IMR-90 (cell line): ENCODE data around the gene EIF1AX.

Source experiments
- CEBPB ChIP-seq: IDR thresholded peaks from 2 replicates; pipeline ENCODE4 v1.6.1; 2012; ENCODE audit warnings: low read depth, low read length, improper control_type of control experiment
- FOS ChIP-seq: fragments of 150-350 bp; IDR thresholded peaks from 2 replicates; pipeline ENCODE4 v1.6.1; 2016; ENCODE audit warnings: low read depth, low read length
- MAFK ChIP-seq: IDR thresholded peaks from 2 replicates; pipeline ENCODE4 v1.6.1; 2012; ENCODE audit warnings: low read depth, low read length, improper control_type of control experiment
- MAZ ChIP-seq: IDR thresholded peaks from 2 replicates; pipeline ENCODE4 v1.6.1; 2012; ENCODE audit warnings: low read depth, mild to moderate bottlenecking, low read length, improper control_type of control experiment, moderate library complexity, borderline replicate concordance
- MXI1 ChIP-seq: IDR thresholded peaks from 2 replicates; pipeline ENCODE4 v1.6.1; 2012; ENCODE audit warnings: low read depth, mild to moderate bottlenecking, low read length, moderate library complexity, borderline replicate concordance
- POLR2A ChIP-seq: IDR thresholded peaks from 2 replicates; pipeline ENCODE4 v1.6.1; 2012; ENCODE audit warnings: mild to moderate bottlenecking, low read depth, low read length
- RAD21 ChIP-seq: IDR thresholded peaks from 2 replicates; pipeline ENCODE4 v1.6.1; 2012; ENCODE audit warnings: low read length, improper control_type of control experiment
- RCOR1 ChIP-seq: IDR thresholded peaks from 2 replicates; pipeline ENCODE4 v1.6.1; 2012; ENCODE audit warnings: mild to moderate bottlenecking, low read length, improper control_type of control experiment; ENCODE audit not compliant: insufficient replicate concordance
- RFX5 ChIP-seq: IDR thresholded peaks from 2 replicates; pipeline ENCODE4 v1.8.0; 2012; ENCODE audit warnings: low read depth, mild to moderate bottlenecking, low read length, moderate library complexity
- SMC3 ChIP-seq: fragments of 150-350 bp; IDR thresholded peaks from 2 replicates; pipeline ENCODE4 v1.6.1; 2016; ENCODE audit warnings: low read depth, mild to moderate bottlenecking, antibody characterized with exemption, low read length, moderate library complexity
- TF ChIP-seq, protein P1 (sequence below): conservative IDR thresholded peaks from 2 replicates; pipeline ENCODE4 v1.5.1; 2012; ENCODE audit warnings: mild to moderate bottlenecking, low read depth, low read length, improper control_type of control experiment
- TF ChIP-seq, protein P2 (sequence below): fragments of 150-350 bp; IDR thresholded peaks from 2 replicates; pipeline ENCODE4 v1.6.1; 2016; ENCODE audit warnings: low read depth, mild to moderate bottlenecking, low read length, moderate library complexity, borderline replicate concordance
- TF ChIP-seq, protein P3 (sequence below): fragments of 150-350 bp; IDR thresholded peaks from 2 replicates; pipeline ENCODE4 v1.6.1; 2017; ENCODE audit warnings: mild to moderate bottlenecking, antibody characterized with exemption, low read length, low read depth

DNA sequence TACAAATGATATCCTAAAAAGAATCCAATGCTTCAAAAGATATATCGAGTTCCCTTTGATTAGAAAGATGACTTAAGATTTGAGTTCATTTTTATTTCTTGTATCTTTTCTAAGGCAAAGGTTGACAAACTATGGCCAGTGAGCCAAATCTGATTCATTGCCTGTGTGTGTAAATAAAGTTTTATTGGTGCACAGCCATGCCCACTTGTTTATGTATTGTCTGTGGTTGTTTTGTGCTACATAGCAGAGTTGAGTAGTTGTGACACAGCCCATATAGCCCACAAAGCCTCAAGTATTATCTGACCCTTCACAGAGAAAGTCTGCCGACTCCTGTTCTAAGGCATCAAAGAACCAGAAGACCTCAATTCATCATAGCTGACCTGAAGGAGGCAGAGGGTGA lies 32.2 kb upstream of the EIF1AX start:
- TF ChIP-seq MXI1 (no peak), RAD21 (no peak), POLR2A (no peak), FOS (no peak), SMC3 (no peak), RFX5 (no peak), RCOR1 (no peak), MAFK (no peak), CEBPB (no peak), MAZ (no peak)
- TF ChIP-seq, protein P1, sequence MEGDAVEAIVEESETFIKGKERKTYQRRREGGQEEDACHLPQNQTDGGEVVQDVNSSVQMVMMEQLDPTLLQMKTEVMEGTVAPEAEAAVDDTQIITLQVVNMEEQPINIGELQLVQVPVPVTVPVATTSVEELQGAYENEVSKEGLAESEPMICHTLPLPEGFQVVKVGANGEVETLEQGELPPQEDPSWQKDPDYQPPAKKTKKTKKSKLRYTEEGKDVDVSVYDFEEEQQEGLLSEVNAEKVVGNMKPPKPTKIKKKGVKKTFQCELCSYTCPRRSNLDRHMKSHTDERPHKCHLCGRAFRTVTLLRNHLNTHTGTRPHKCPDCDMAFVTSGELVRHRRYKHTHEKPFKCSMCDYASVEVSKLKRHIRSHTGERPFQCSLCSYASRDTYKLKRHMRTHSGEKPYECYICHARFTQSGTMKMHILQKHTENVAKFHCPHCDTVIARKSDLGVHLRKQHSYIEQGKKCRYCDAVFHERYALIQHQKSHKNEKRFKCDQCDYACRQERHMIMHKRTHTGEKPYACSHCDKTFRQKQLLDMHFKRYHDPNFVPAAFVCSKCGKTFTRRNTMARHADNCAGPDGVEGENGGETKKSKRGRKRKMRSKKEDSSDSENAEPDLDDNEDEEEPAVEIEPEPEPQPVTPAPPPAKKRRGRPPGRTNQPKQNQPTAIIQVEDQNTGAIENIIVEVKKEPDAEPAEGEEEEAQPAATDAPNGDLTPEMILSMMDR, result no peak
- TF ChIP-seq, protein P2, sequence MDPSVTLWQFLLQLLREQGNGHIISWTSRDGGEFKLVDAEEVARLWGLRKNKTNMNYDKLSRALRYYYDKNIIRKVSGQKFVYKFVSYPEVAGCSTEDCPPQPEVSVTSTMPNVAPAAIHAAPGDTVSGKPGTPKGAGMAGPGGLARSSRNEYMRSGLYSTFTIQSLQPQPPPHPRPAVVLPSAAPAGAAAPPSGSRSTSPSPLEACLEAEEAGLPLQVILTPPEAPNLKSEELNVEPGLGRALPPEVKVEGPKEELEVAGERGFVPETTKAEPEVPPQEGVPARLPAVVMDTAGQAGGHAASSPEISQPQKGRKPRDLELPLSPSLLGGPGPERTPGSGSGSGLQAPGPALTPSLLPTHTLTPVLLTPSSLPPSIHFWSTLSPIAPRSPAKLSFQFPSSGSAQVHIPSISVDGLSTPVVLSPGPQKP, result no peak
- TF ChIP-seq, protein P3, sequence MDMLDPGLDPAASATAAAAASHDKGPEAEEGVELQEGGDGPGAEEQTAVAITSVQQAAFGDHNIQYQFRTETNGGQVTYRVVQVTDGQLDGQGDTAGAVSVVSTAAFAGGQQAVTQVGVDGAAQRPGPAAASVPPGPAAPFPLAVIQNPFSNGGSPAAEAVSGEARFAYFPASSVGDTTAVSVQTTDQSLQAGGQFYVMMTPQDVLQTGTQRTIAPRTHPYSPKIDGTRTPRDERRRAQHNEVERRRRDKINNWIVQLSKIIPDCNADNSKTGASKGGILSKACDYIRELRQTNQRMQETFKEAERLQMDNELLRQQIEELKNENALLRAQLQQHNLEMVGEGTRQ, result no peak
